GM23338 (cell line): Measurements from ENCODE around the gene RHOB. TPM values are rescaled to one million over a fixed set of nuclear protein-coding genes. Genes with fewer than 3 reads are reported as not detected.

ENCODE experiments used
- ATAC-seq: fragments of 200-7000 bp; cut with Tn5 transposase; 3 replicates; pipeline ENCODE4 v1.9.1; 2020
- DNase-seq: peaks from one replicate; pipeline ENCODE4 v3.0.0-alpha.2; 2015; ENCODE audit warnings: low spot score
- H2AFZ ChIP-seq: fragments of 200-600 bp; sonication (generic); 2 replicates; pipeline ENCODE4 v1.8.0; 2016; ENCODE audit warnings: antibody characterized with exemption, mild to moderate bottlenecking, moderate library complexity
- H3F3A ChIP-seq: fragments of 200-600 bp; sonication (generic); replicated peaks from 2 replicates; pipeline ENCODE4 v1.8.0; 2017; ENCODE audit warnings: antibody characterized with exemption, mixed run types, low read depth
- H3K27ac ChIP-seq: fragments of 200-600 bp; sonication (generic); 2 replicates; pipeline ENCODE4 v1.6.1; 2016; ENCODE audit warnings: low read depth
- H3K27me3 ChIP-seq: fragments of 200-600 bp; sonication (generic); 2 replicates; pipeline ENCODE4 v1.8.0; 2016; ENCODE audit warnings: mild to moderate bottlenecking, mixed run types, moderate library complexity; ENCODE audit not compliant: insufficient read depth
- H3K36me3 ChIP-seq: fragments of 200-600 bp; sonication (generic); 2 replicates; pipeline ENCODE4 v1.8.0; 2016; ENCODE audit warnings: mild to moderate bottlenecking; ENCODE audit not compliant: insufficient read depth
- H3K4me1 ChIP-seq: fragments of 200-600 bp; sonication (generic); 2 replicates; pipeline ENCODE4 v1.8.0; 2016; ENCODE audit warnings: mild to moderate bottlenecking, moderate library complexity; ENCODE audit not compliant: insufficient read depth
- H3K4me2 ChIP-seq: fragments of 200-600 bp; sonication (generic); 2 replicates; pipeline ENCODE4 v1.7.1; 2017; ENCODE audit warnings: mixed run types
- H3K4me3 ChIP-seq: fragments of 200-600 bp; sonication (generic); 2 replicates; pipeline ENCODE4 v1.6.1; 2016; ENCODE audit warnings: mixed run types
- H3K79me2 ChIP-seq: fragments of 200-600 bp; sonication (generic); replicated peaks from 2 replicates; pipeline ENCODE4 v1.8.0; 2017; ENCODE audit warnings: mild to moderate bottlenecking; ENCODE audit not compliant: insufficient read depth
- H3K9me2 ChIP-seq: fragments of 200-600 bp; sonication (generic); 2 replicates; pipeline ENCODE4 v1.8.0; 2017; ENCODE audit not compliant: insufficient read depth
- H4K20me1 ChIP-seq: fragments of 200-600 bp; sonication (generic); replicated peaks from 2 replicates; pipeline ENCODE4 v1.8.0; 2017; ENCODE audit warnings: mild to moderate bottlenecking; ENCODE audit not compliant: insufficient read depth
- H3K27ac Mint-ChIP-seq: 2 replicates; pipeline ENCODE4 v1.8.0; 2020; ENCODE audit warnings: inconsistent platforms, mild to moderate bottlenecking, moderate library complexity, mixed read lengths
- H3K27me3 Mint-ChIP-seq: 3 replicates; pipeline ENCODE4 v1.8.0; 2022; ENCODE audit warnings: low read depth, mild to moderate bottlenecking, moderate library complexity, mixed read lengths, inconsistent platforms; ENCODE audit not compliant: insufficient read depth, poor library complexity
- H3K36me3 Mint-ChIP-seq: 3 replicates; pipeline ENCODE4 v1.8.0; 2021; ENCODE audit warnings: low read depth, mild to moderate bottlenecking, inconsistent platforms, moderate library complexity, mixed read lengths
- H3K4me1 Mint-ChIP-seq: 3 replicates; pipeline ENCODE4 v1.8.0; 2020; ENCODE audit warnings: mild to moderate bottlenecking, inconsistent platforms, mixed read lengths
- H3K4me3 Mint-ChIP-seq: 3 replicates; pipeline ENCODE4 v1.8.0; 2021; ENCODE audit warnings: moderate library complexity, mild to moderate bottlenecking, inconsistent platforms, mixed read lengths
- H3K9me3 Mint-ChIP-seq: 3 replicates; pipeline ENCODE4 v1.8.0; 2020; ENCODE audit warnings: moderate library complexity, mild to moderate bottlenecking, inconsistent platforms, mixed read lengths
- EZH2 ChIP-seq: fragments of 200-600 bp; sonication (generic); IDR thresholded peaks from one replicate; pipeline ENCODE4 v1.8.0; 2017; ENCODE audit warnings: antibody characterized with exemption, mild to moderate bottlenecking, low read depth; ENCODE audit not compliant: unreplicated experiment
- EZH2phosphoT487 ChIP-seq: fragments of 200-600 bp; sonication (generic); IDR thresholded peaks from one replicate; pipeline ENCODE4 v1.8.1; 2018; ENCODE audit warnings: antibody characterized with exemption; ENCODE audit not compliant: unreplicated experiment
- JUNB ChIP-seq: IDR thresholded peaks from one replicate; pipeline ENCODE4 v1.6.1; 2016; ENCODE audit warnings: antibody characterized with exemption; ENCODE audit not compliant: unreplicated experiment
- NANOG ChIP-seq: IDR thresholded peaks from 2 replicates; pipeline ENCODE4 v1.6.1; 2016; ENCODE audit warnings: antibody characterized with exemption, borderline replicate concordance
- POLR2AphosphoS5 ChIP-seq: IDR thresholded peaks from 2 replicates; pipeline ENCODE4 v1.6.1; 2016; ENCODE audit warnings: antibody characterized with exemption, low read depth
- ZNF114 ChIP-seq: fragments of 250-450 bp; sonication (Bioruptor Pico); IDR thresholded peaks from 2 replicates; pipeline ENCODE4 v1.5.0; 2020; ENCODE audit warnings: mild to moderate bottlenecking, moderate library complexity
- ZNF331 ChIP-seq: fragments of 250-450 bp; sonication (Bioruptor Pico); IDR thresholded peaks from 2 replicates; pipeline ENCODE4 v1.5.0; 2020; ENCODE audit warnings: low read depth, mild to moderate bottlenecking, moderate library complexity
- polyA plus RNA-seq: library from polyadenylated mRNA; unstranded; fragments of >200 nt; fragmentation: Nextera tagmentation; extraction: Ambion mirVana; gene quantifications from 2 replicates; pipeline ENCODE4 v1.2.1, GENCODE V29; 2016
- total RNA-seq: library from RNA; depleted of rRNA; stranded (reverse); fragments of >200 nt; shearing (Covaris generic); gene quantifications from 2 replicates; pipeline ENCODE4 v1.2.3, GENCODE V29; 2014
- TF ChIP-seq, protein P1 (sequence below), 2 experiments: fragments of 200-600 bp in 1 of 2; sonication (generic) in 1 of 2; conservative IDR thresholded peaks; 2 replicates each; pipeline versions ENCODE4 v1.5.1 to v1.6.1; 2016 to 2017; ENCODE audit warnings: antibody characterized with exemption in 2 of 2, low read depth in 2 of 2, mild to moderate bottlenecking in 2 of 2, moderate library complexity in 1 of 2
- TF ChIP-seq, protein P2 (sequence below): IDR thresholded peaks from 2 replicates; pipeline ENCODE4 v1.6.1; 2016; ENCODE audit warnings: antibody characterized with exemption
- TF ChIP-seq, protein P3 (sequence below): IDR thresholded peaks from one replicate; pipeline ENCODE4 v1.6.1; 2018; ENCODE audit warnings: antibody characterized with exemption; ENCODE audit not compliant: unreplicated experiment

Gene RHOB
- total and polyA plus RNA-seq, 2 experiments from 2014 or later = 6.6 to 26.9 TPM

DNA sequence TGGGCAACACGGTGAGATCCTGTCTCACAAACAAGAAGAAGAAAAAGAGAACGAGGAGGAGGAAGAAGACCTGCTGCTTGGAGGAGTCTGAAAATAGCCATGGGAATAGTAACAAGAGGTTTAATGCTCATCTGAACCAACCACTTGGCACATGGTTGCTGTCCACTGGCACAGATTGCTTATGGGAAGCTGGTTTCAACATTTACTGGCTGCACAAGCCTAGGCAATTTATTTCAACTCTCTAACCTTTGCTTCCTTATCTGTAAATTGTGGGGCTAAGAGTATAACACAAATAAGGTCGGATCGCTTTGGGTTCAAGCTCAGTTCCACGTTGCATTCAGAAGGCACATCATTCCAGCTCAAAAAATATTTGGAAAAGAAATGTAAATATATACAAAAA is 14.2 kb upstream of the RHOB start:
- no peaks in the 10 kb centered on the region for H3K27me3 ChIP-seq
- no peak for DNase-seq
- Mint-ChIP-seq H3K4me1 (no peaks in the 10 kb centered on the region), H3K9me3 (no peaks in the 10 kb centered on the region), H3K27ac (no peak overlapping the region), H3K4me3 (no peak overlapping the region), H3K27me3 (peaks cover 1% of the 10 kb centered on the region), H3K36me3 (no peaks in the 10 kb centered on the region)
- no peak overlapping the region for H3K4me3 ChIP-seq
- no peak overlapping the region for H2AFZ ChIP-seq
- H3K4me1 ChIP-seq = no peaks in the 10 kb centered on the region
- H3K36me3 ChIP-seq = no peaks in the 10 kb centered on the region
- no peaks in the 10 kb centered on the region for H4K20me1 ChIP-seq
- H3K9me2 ChIP-seq = no peaks in the 10 kb centered on the region
- no peak overlapping the region for H3K27ac ChIP-seq
- no peaks in the 10 kb centered on the region for H3K79me2 ChIP-seq
- H3K4me2 ChIP-seq = no peak overlapping the region
- no peaks in the 10 kb centered on the region for H3F3A ChIP-seq
- TF ChIP-seq EZH2phosphoT487 (no peak), ZNF114 (no peak), JUNB (no peak), EZH2 (no peak), NANOG (no peak), POLR2AphosphoS5 (no peak)
- TF ChIP-seq, protein P1, sequence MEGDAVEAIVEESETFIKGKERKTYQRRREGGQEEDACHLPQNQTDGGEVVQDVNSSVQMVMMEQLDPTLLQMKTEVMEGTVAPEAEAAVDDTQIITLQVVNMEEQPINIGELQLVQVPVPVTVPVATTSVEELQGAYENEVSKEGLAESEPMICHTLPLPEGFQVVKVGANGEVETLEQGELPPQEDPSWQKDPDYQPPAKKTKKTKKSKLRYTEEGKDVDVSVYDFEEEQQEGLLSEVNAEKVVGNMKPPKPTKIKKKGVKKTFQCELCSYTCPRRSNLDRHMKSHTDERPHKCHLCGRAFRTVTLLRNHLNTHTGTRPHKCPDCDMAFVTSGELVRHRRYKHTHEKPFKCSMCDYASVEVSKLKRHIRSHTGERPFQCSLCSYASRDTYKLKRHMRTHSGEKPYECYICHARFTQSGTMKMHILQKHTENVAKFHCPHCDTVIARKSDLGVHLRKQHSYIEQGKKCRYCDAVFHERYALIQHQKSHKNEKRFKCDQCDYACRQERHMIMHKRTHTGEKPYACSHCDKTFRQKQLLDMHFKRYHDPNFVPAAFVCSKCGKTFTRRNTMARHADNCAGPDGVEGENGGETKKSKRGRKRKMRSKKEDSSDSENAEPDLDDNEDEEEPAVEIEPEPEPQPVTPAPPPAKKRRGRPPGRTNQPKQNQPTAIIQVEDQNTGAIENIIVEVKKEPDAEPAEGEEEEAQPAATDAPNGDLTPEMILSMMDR (conservative IDR thresholded peaks at IDR 0.05; ENCODE audit: low read depth in 2 of 2) = no peak
- TF ChIP-seq, protein P2, sequence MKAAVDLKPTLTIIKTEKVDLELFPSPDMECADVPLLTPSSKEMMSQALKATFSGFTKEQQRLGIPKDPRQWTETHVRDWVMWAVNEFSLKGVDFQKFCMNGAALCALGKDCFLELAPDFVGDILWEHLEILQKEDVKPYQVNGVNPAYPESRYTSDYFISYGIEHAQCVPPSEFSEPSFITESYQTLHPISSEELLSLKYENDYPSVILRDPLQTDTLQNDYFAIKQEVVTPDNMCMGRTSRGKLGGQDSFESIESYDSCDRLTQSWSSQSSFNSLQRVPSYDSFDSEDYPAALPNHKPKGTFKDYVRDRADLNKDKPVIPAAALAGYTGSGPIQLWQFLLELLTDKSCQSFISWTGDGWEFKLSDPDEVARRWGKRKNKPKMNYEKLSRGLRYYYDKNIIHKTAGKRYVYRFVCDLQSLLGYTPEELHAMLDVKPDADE = no peak
- TF ChIP-seq, protein P3, sequence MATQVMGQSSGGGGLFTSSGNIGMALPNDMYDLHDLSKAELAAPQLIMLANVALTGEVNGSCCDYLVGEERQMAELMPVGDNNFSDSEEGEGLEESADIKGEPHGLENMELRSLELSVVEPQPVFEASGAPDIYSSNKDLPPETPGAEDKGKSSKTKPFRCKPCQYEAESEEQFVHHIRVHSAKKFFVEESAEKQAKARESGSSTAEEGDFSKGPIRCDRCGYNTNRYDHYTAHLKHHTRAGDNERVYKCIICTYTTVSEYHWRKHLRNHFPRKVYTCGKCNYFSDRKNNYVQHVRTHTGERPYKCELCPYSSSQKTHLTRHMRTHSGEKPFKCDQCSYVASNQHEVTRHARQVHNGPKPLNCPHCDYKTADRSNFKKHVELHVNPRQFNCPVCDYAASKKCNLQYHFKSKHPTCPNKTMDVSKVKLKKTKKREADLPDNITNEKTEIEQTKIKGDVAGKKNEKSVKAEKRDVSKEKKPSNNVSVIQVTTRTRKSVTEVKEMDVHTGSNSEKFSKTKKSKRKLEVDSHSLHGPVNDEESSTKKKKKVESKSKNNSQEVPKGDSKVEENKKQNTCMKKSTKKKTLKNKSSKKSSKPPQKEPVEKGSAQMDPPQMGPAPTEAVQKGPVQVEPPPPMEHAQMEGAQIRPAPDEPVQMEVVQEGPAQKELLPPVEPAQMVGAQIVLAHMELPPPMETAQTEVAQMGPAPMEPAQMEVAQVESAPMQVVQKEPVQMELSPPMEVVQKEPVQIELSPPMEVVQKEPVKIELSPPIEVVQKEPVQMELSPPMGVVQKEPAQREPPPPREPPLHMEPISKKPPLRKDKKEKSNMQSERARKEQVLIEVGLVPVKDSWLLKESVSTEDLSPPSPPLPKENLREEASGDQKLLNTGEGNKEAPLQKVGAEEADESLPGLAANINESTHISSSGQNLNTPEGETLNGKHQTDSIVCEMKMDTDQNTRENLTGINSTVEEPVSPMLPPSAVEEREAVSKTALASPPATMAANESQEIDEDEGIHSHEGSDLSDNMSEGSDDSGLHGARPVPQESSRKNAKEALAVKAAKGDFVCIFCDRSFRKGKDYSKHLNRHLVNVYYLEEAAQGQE = no peak
- ATAC-seq = no peak

DNA sequence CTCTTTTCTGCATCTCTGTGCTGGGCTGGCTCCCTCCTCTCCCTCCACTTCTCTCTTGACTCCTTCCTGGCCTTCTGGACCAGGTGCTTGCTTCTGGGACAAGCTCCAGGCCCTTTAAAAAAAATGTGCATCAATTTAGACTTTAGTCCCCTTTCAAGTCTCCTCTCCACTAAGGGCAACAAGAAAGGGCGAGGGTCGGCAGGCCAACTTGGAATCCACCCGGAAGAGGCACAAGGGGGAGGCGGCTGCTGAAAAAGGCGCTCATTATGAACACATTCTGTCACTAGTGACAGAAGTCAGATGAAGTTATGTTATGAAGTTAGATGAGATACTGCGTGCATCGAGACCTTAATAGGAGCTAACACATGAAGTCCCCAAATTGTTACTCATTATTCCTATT is 13.6 kb upstream of the RHOB start:
- Histone ChIP-seq H3K79me2 (no peaks in the 10 kb centered on the region), H3K36me3 (no peaks in the 10 kb centered on the region), H3K27ac (no peak overlapping the region), H2AFZ (no peak overlapping the region), H3K4me2 (no peak overlapping the region), H4K20me1 (no peaks in the 10 kb centered on the region), H3K27me3 (no peaks in the 10 kb centered on the region), H3F3A (no peaks in the 10 kb centered on the region), H3K4me3 (no peak overlapping the region), H3K4me1 (no peaks in the 10 kb centered on the region), H3K9me2 (no peaks in the 10 kb centered on the region)
- Mint-ChIP-seq H3K27me3 (peaks cover 1% of the 10 kb centered on the region), H3K4me1 (no peaks in the 10 kb centered on the region), H3K27ac (no peak overlapping the region), H3K9me3 (no peaks in the 10 kb centered on the region), H3K36me3 (no peaks in the 10 kb centered on the region), H3K4me3 (no peak overlapping the region)
- no peak for TF ChIP-seq EZH2phosphoT487
- TF ChIP-seq, protein P2 = no peak
- no peak for TF ChIP-seq ZNF114
- no peak for TF ChIP-seq EZH2
- TF ChIP-seq, protein P1 (conservative IDR thresholded peaks at IDR 0.05; ENCODE audit: low read depth in 2 of 2) = no peak
- TF ChIP-seq POLR2AphosphoS5 = no peak
- TF ChIP-seq ZNF331 (CRISPR knock-in tag) = no peak
- TF ChIP-seq NANOG = no peak
- DNase-seq (no peak), ATAC-seq (no peak)
